Osteocyte (in vitro differentiated cells): ENCODE data around the gene PGM2L1. TPM values are rescaled to one million over a fixed set of nuclear protein-coding genes. Genes with fewer than 3 reads are reported as not detected.

Experiments used
- DNase-seq: peaks from one replicate; pipeline ENCODE4 v3.0.0; 2021; ENCODE audit warnings: mixed read lengths; ENCODE audit not compliant: unreplicated experiment; ENCODE audit errors: extremely low spot score
- H3K27ac Mint-ChIP-seq: one replicate; pipeline ENCODE4 v1.8.0; 2021; ENCODE audit warnings: mild to moderate bottlenecking, mixed read lengths; ENCODE audit not compliant: unreplicated experiment
- H3K27me3 Mint-ChIP-seq: one replicate; pipeline ENCODE4 v1.8.0; 2021; ENCODE audit warnings: mixed read lengths; ENCODE audit not compliant: unreplicated experiment
- H3K36me3 Mint-ChIP-seq: one replicate; pipeline ENCODE4 v1.8.0; 2021; ENCODE audit warnings: mixed read lengths; ENCODE audit not compliant: unreplicated experiment
- H3K4me1 Mint-ChIP-seq: one replicate; pipeline ENCODE4 v1.8.0; 2021; ENCODE audit warnings: mixed read lengths; ENCODE audit not compliant: unreplicated experiment
- H3K4me3 Mint-ChIP-seq: one replicate; pipeline ENCODE4 v1.8.0; 2021; ENCODE audit warnings: mild to moderate bottlenecking, moderate library complexity, mixed read lengths; ENCODE audit not compliant: unreplicated experiment
- H3K9me3 Mint-ChIP-seq: one replicate; pipeline ENCODE4 v1.8.0; 2021; ENCODE audit warnings: mixed read lengths; ENCODE audit not compliant: unreplicated experiment
- CTCF ChIP-seq: fragments of 200-600 bp; sonication (generic); IDR thresholded peaks from 2 replicates; pipeline ENCODE4 v1.5.0; 2021; ENCODE audit warnings: antibody characterized with exemption, mild to moderate bottlenecking, moderate library complexity
- total RNA-seq: library from RNA; stranded (reverse); gene quantifications from 2 replicates; pipeline ENCODE4 v1.2.1, GENCODE V29; 2021

The PGM2L1 gene
- total RNA-seq, 1 donor from 2014 or later, result 22.1 TPM

- TF ChIP-seq CTCF, result peak; percentile 38
- no peaks in the 10 kb centered on the region for H3K27me3 Mint-ChIP-seq
- DNase-seq, result no peak
- H3K27ac Mint-ChIP-seq, result no peak overlapping the region
- no peak overlapping the region for H3K4me3 Mint-ChIP-seq
- peaks cover 51% of the 10 kb centered on the region for H3K4me1 Mint-ChIP-seq
- no peaks in the 10 kb centered on the region for H3K36me3 Mint-ChIP-seq
- no peaks in the 10 kb centered on the region for H3K9me3 Mint-ChIP-seq
These were observed 45.0 kb upstream of the PGM2L1 start for GRCh38 chr11:74443071-74443864.

- no peak for TF ChIP-seq CTCF
- no peaks in the 10 kb centered on the region for H3K9me3 Mint-ChIP-seq
- H3K27ac Mint-ChIP-seq, result no peak overlapping the region
- no peak overlapping the region for H3K4me3 Mint-ChIP-seq
- H3K27me3 Mint-ChIP-seq, result no peaks in the 10 kb centered on the region
- H3K36me3 Mint-ChIP-seq, result no peaks in the 10 kb centered on the region
- no peak for DNase-seq
- H3K4me1 Mint-ChIP-seq, result peaks cover 49% of the 10 kb centered on the region
These were observed 44.4 kb upstream of the PGM2L1 start for GRCh38 chr11:74442636-74443035.

- H3K27ac Mint-ChIP-seq, result no peak overlapping the region
- peaks cover 27% of the 10 kb centered on the region for H3K4me1 Mint-ChIP-seq
- H3K4me3 Mint-ChIP-seq, result no peak overlapping the region
- no peaks in the 10 kb centered on the region for H3K27me3 Mint-ChIP-seq
- no peaks in the 10 kb centered on the region for H3K36me3 Mint-ChIP-seq
- no peak for DNase-seq
- TF ChIP-seq CTCF, result no peak
- H3K9me3 Mint-ChIP-seq, result no peaks in the 10 kb centered on the region
These were observed 40.4 kb upstream of the PGM2L1 start for GRCh38 chr11:74438681-74439080.

- Mint-ChIP-seq H3K27me3 (no peaks in the 10 kb centered on the region), H3K4me3 (no peak overlapping the region), H3K27ac (peak overlapping the region; percentile 19), H3K9me3 (no peaks in the 10 kb centered on the region), H3K4me1 (peaks cover 15% of the 10 kb centered on the region), H3K36me3 (no peaks in the 10 kb centered on the region)
- DNase-seq, result no peak
- TF ChIP-seq CTCF, result no peak
These were observed 39.3 kb upstream of the PGM2L1 start for GRCh38 chr11:74437441-74438042.

- no peaks in the 10 kb centered on the region for H3K27me3 Mint-ChIP-seq
- H3K27ac Mint-ChIP-seq, result no peak overlapping the region
- TF ChIP-seq CTCF, result no peak
- H3K4me1 Mint-ChIP-seq, result peaks cover 13% of the 10 kb centered on the region
- no peaks in the 10 kb centered on the region for H3K36me3 Mint-ChIP-seq
- H3K9me3 Mint-ChIP-seq, result no peaks in the 10 kb centered on the region
- no peak overlapping the region for H3K4me3 Mint-ChIP-seq
- no peak for DNase-seq
These were observed 36.3 kb upstream of the PGM2L1 start for GRCh38 chr11:74434528-74434927.
